NOMO-1 treated with dmso at 0.1 percent for 144 hours (cell line): ENCODE results near the gene CEP85L.

Experiments used
- DNase-seq: peaks from one replicate; lab custom pipeline; 2025; ENCODE audit not compliant: unreplicated experiment; lab: John Stamatoyannopoulos, UW

CEP85L gene

GRCh38 chr6:118580585-118581419, 70.6 kb downstream of the CEP85L start:
- DNase-seq, result peak; percentile 45

- DNase-seq, result no peak
These were observed 71.6 kb downstream of the CEP85L start for GRCh38 chr6:118579786-118580185.

GRCh38 chr6:118578617-118579016, 72.8 kb downstream of the CEP85L start:
- no peak for DNase-seq

- DNase-seq, result no peak
These were observed 73.4 kb downstream of the CEP85L start for GRCh38 chr6:118577972-118578371.

- no peak for DNase-seq
These were observed 77.1 kb downstream of the CEP85L start for GRCh38 chr6:118574051-118574865.

- no peak for DNase-seq
These were observed 80.3 kb downstream of the CEP85L start for GRCh38 chr6:118571121-118571520.

- no peak for DNase-seq
These were observed 81.9 kb downstream of the CEP85L start for GRCh38 chr6:118569498-118569897.

- DNase-seq, result no peak
These were observed 83.4 kb downstream of the CEP85L start for GRCh38 chr6:118567974-118568373.

- DNase-seq, result no peak
These were observed 86.0 kb downstream of the CEP85L start for GRCh38 chr6:118565311-118565960.

GRCh38 chr6:118562959-118563358, 88.4 kb downstream of the CEP85L start:
- no peak for DNase-seq

GRCh38 chr6:118562248-118562647, 89.1 kb downstream of the CEP85L start:
- no peak for DNase-seq

GRCh38 chr6:118559659-118560058, 91.7 kb downstream of the CEP85L start:
- DNase-seq, result no peak

- DNase-seq, result no peak
These were observed 92.8 kb downstream of the CEP85L start for GRCh38 chr6:118558464-118559217.

- no peak for DNase-seq
These were observed 96.7 kb downstream of the CEP85L start for GRCh38 chr6:118554698-118555097.

GRCh38 chr6:118553132-118553531, 98.3 kb downstream of the CEP85L start:
- no peak for DNase-seq

GRCh38 chr6:118551063-118552053, 100.0 kb downstream of the CEP85L start:
- DNase-seq, result peak; percentile 12

GRCh38 chr6:118548613-118549012, 102.8 kb downstream of the CEP85L start:
- no peak for DNase-seq

- no peak for DNase-seq
These were observed 103.3 kb downstream of the CEP85L start, which contains the start of gene PLN for GRCh38 chr6:118548136-118548535. PLN (plus strand) TSS chr6:118548296; CDS start chr6:118558922, 10,626 bp downstream.

GRCh38 chr6:118546880-118547218, 104.5 kb downstream of the CEP85L start:
- no peak for DNase-seq
